Activated CD8-positive, alpha-beta memory T cell treated with anti-CD3 and anti-CD28 coated beads, Interleukin-2, amount 10 ng/mL, durations not matched to agents 7 days and 5 days (primary cell): Measurements from ENCODE around the gene USP7. TPM values are rescaled to one million over a fixed set of nuclear protein-coding genes. Genes with fewer than 3 reads are reported as not detected.
"Not testable (repeated sequence)": the region's sequence is repeated elsewhere in the genome, so short reads cannot be mapped to it uniquely, and the experiment has no call there.

Experiments
- ATAC-seq: fragments of 150-1000 bp; cut with Tn5 transposase; one replicate; pipeline ENCODE4 v1.10.0; 2021; ENCODE audit warnings: moderate library complexity
- CTCF ChIA-PET: fragments of 350-600 bp; sonication (Branson Sonifier 250); formaldehyde crosslinking; loops from one replicate; lab custom pipeline; 2021; ENCODE audit warnings: antibody characterized with exemption; lab: Charles Lee
- DNase-seq: peaks from one replicate; pipeline ENCODE4 v3.0.0-alpha.2; 2020
- H3K27ac Mint-ChIP-seq: one replicate; pipeline ENCODE4 v1.8.0; 2021; ENCODE audit warnings: mild to moderate bottlenecking, mixed read lengths
- H3K27me3 Mint-ChIP-seq: one replicate; pipeline ENCODE4 v1.8.0; 2021; ENCODE audit warnings: mixed read lengths
- H3K36me3 Mint-ChIP-seq: one replicate; pipeline ENCODE4 v1.8.0; 2021; ENCODE audit warnings: mild to moderate bottlenecking, mixed read lengths
- H3K4me1 Mint-ChIP-seq: one replicate; pipeline ENCODE4 v1.8.0; 2021; ENCODE audit warnings: mixed read lengths
- H3K4me3 Mint-ChIP-seq: one replicate; pipeline ENCODE4 v1.8.0; 2021; ENCODE audit warnings: mild to moderate bottlenecking, moderate library complexity, mixed read lengths
- H3K9me3 Mint-ChIP-seq: one replicate; pipeline ENCODE4 v1.8.0; 2022; ENCODE audit warnings: low read depth, mixed read lengths
- total RNA-seq, 2 experiments: library from RNA; stranded (reverse); gene quantifications; one replicate each; pipeline ENCODE4 v1.2.3, GENCODE V29; 2021

USP7 gene
- total RNA-seq, 2 experiments from 2014 or later: 159 to 179 TPM

DNA sequence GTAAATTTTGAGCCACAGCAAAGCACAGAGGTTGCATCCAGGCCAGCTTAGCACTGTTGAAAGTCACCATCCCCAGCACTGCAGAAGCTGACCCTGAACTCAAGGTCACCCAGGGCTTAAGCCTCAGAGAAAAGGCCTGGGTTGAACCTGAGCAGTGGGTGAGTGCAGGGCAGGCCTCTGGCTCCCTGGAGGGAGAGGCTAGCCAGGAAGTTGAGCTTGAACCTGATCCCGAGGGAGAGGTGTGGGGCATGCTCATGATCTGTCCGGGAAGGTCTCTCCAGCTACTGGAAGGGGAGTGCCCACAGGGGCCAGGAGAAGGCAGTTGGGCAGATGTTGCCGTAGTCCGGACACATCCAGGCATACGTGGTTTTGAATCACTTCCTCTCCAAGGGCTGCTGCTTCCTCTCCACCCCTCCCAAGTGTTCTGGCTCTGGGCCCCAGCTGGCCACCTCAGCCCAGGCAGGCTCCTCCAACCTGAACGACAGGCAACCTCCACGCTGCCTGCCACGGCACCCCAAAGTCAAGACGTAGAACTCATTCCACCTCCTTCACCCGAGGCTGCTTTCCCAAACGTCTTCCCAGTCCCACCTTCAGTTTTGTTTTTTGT is 113.3 kb downstream of the USP7 start:
- Mint-ChIP-seq H3K4me1 (peaks cover 39% of the 10 kb centered on the region), H3K27me3 (no peaks in the 10 kb centered on the region), H3K9me3 (no peaks in the 10 kb centered on the region), H3K27ac (peak overlapping the region; percentile 71), H3K4me3 (no peak overlapping the region), H3K36me3 (peaks cover 34% of the 10 kb centered on the region)
- CTCF ChIA-PET: interaction anchor here (1.6 to 2.0 kb wide), 2 partner anchors 20 to 34 kb away, joined by 4 read pairs; no protein-coding TSS in a partner anchor
- ATAC-seq: peak; percentile 34
- peak; percentile 40 for DNase-seq

DNA sequence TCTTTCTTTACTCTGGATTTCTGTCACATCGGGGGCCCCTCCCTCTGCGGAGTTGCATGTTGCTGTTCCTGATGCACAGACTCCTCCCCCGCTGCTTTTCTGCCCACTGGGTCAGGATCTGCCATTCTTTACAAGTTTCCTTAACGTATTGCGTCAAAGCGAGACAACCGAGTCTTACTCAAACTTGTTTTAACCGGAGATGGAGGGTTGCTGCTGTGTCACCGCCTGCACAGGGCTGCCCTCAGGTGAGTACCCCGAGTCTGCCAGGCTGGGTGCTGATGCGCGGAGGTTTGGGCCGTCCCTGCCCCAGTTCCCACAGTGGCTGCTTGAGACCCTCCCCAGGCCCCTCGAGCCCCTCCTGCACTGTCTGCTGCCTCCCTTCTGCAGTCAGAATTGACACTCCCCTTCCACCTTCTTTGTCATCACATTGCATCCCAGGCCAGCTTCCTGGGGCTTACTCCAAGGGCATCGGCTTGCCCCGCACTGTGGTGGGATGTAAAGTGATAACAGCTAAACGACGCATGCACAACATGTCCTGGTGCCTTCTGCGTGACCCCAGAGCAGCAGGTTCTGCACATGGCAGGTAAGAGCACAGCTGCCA is 114.2 kb downstream of the USP7 start:
- ATAC-seq (no peak), DNase-seq (peak; percentile 39)
- Mint-ChIP-seq H3K4me3 (no peak overlapping the region), H3K9me3 (no peaks in the 10 kb centered on the region), H3K27ac (peak overlapping the region; percentile 71), H3K4me1 (peaks cover 33% of the 10 kb centered on the region), H3K27me3 (no peaks in the 10 kb centered on the region), H3K36me3 (peaks cover 29% of the 10 kb centered on the region)
- CTCF ChIA-PET: interaction anchor here (1.6 kb wide), 1 partner anchor 21 kb away, joined by 4 read pairs; no protein-coding TSS in a partner anchor

DNA sequence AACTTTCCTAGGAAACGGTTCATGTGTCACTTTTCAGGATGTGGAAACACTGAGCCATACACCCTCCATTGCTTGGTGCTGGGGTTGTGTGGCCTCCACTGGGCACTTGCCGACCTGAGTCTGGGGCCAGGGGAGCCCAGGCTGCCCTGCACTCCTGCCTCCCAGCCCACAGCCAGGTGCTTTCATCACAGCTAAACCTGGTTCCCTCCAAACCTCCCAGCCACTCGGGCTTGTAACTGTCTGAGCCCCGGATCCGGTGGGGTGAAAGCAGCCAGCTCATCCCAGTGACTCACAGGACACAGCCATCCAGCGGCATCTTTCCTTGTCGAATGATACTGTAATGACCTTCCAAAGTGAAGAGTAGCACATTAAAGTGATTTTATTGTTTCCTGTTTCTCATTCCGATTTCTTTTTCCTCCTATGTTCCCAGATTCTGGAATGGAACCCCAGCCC is 114.7 kb downstream of the USP7 start:
- CTCF ChIA-PET: no interaction called here
- H3K27ac Mint-ChIP-seq: peak overlapping the region; percentile 35
- H3K4me1 Mint-ChIP-seq: peaks cover 28% of the 10 kb centered on the region

DNA sequence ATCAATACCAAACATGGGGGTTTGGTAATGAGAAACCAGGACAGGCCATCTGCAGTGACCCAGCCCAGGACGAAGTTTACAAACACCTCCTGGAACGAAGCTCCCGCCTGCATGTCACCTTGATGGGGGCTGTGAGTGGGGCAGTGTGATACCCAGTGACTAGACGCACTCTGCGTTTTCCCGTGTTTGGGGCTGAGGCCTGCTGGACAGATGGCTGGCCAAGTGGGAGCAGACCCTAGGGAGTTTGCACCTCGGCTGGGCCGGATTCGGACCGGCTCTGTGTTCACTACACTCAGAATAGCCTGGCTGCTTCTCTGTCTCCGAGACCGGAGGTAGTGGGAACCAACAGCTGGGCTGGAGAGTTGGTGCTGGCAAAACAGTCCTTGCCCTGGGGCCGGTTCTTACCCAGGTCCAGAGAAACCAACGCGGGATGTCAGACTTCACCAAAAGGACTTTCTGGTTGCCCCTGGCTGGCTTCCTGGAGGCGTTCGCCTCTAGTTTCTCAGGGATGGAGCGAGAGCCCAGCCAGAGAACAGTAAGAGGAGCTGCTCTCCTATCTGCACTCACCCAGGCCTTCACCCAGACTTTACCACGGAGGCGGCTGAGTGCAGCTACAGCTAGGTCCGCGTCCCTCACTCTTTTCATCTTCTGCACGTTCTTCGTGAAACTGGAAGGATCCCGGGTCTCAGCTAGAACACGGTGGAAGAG is 115.3 kb downstream of the USP7 start:
- no peaks in the 10 kb centered on the region for H3K27me3 Mint-ChIP-seq
- H3K4me1 Mint-ChIP-seq: peaks cover 23% of the 10 kb centered on the region
- CTCF ChIA-PET: no interaction called here
- ATAC-seq (no peak), DNase-seq (no peak)
- peaks cover 27% of the 10 kb centered on the region for H3K36me3 Mint-ChIP-seq
- H3K4me3 Mint-ChIP-seq: no peak overlapping the region
- no peak overlapping the region for H3K27ac Mint-ChIP-seq
- H3K9me3 Mint-ChIP-seq: no peaks in the 10 kb centered on the region

More for the DNA sequence above, 114.7 kb downstream of the USP7 start:
- no peak for ATAC-seq
- Mint-ChIP-seq H3K36me3 (peaks cover 29% of the 10 kb centered on the region), H3K9me3 (no peaks in the 10 kb centered on the region), H3K4me3 (no peak overlapping the region), H3K27me3 (no peaks in the 10 kb centered on the region)
- no peak for DNase-seq

DNA sequence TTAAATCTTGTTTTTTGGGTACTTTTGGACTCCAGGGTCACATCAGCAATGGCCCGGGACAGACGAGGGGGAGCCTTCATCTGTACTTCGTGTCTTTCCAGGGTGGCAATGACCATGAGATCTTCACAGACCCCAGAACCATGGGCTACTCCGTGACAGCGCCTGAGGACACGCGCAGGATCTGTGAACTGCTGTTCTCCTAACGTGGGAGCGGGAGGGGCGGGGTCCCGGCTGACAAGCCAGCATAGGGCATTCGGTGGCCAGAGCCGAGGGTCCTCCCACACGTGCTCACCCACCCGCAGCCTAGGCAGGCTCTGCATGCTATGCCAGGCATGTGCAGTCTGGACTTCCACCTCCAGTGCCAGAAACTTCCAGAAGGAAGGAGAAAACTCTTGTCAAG is 116.1 kb downstream of the USP7 start:
- no peaks in the 10 kb centered on the region for H3K27me3 Mint-ChIP-seq
- H3K4me3 Mint-ChIP-seq: no peak overlapping the region
- CTCF ChIA-PET: no interaction called here
- ATAC-seq (no peak), DNase-seq (no peak)
- H3K4me1 Mint-ChIP-seq: peaks cover 18% of the 10 kb centered on the region
- no peak overlapping the region for H3K27ac Mint-ChIP-seq
- peaks cover 21% of the 10 kb centered on the region for H3K36me3 Mint-ChIP-seq
- no peaks in the 10 kb centered on the region for H3K9me3 Mint-ChIP-seq

DNA sequence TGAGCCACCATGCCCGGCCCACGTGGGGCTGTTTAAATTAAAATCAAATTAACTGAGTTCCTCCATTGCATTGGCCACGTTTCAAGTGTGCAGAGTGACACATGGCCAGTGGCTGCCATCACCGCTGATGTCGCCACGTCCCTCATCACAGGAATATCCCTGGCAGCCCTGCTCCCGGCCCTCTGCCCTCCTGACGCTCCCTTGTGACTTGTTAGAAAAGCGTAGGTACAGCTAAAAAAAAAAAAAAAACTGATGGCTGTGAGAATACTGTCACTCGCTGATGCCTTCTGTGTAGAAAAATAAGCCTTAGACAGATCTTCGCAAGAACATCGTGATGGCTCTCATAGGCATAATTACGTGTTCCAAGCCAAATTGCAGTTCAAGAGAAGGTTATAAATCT is 116.6 kb downstream of the USP7 start:
- ATAC-seq: no peak
- Mint-ChIP-seq H3K27ac (no peak overlapping the region), H3K36me3 (peaks cover 20% of the 10 kb centered on the region), H3K4me1 (peaks cover 18% of the 10 kb centered on the region), H3K27me3 (no peaks in the 10 kb centered on the region), H3K4me3 (no peak overlapping the region), H3K9me3 (no peaks in the 10 kb centered on the region)
- DNase-seq: no peak
- CTCF ChIA-PET: no interaction called here

DNA sequence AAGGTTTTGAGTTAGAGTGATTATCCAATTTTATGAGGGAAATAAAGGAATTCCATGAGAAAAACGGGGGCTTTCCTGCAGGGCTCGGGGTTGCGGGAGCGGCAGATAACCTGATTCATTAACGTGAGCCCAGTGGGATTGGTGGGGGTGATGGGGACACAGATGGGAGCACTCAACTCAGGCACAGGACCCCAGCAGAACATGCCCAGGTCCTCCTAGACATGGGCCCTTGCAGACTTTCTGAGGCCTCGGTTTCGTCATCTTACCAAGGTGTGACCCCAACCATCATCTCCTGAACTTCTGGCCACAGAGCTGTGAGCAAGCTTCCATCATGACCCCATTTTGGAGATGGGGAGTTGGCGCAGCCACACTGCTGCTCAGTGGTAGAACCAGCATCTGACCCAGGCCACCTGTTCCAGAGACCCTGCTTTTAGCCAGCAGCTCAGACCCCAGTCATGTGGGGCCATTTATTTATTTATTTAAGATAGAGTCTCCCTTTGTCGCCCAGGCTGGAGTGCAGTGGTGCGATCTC is 117.2 kb downstream of the USP7 start:
- peaks cover 19% of the 10 kb centered on the region for H3K36me3 Mint-ChIP-seq
- H3K27me3 Mint-ChIP-seq: no peaks in the 10 kb centered on the region
- CTCF ChIA-PET: no interaction called here
- no peaks in the 10 kb centered on the region for H3K9me3 Mint-ChIP-seq
- no peak for ATAC-seq
- no peak overlapping the region for H3K4me3 Mint-ChIP-seq
- H3K27ac Mint-ChIP-seq: no peak overlapping the region
- no peak for DNase-seq
- H3K4me1 Mint-ChIP-seq: peaks cover 15% of the 10 kb centered on the region

DNA sequence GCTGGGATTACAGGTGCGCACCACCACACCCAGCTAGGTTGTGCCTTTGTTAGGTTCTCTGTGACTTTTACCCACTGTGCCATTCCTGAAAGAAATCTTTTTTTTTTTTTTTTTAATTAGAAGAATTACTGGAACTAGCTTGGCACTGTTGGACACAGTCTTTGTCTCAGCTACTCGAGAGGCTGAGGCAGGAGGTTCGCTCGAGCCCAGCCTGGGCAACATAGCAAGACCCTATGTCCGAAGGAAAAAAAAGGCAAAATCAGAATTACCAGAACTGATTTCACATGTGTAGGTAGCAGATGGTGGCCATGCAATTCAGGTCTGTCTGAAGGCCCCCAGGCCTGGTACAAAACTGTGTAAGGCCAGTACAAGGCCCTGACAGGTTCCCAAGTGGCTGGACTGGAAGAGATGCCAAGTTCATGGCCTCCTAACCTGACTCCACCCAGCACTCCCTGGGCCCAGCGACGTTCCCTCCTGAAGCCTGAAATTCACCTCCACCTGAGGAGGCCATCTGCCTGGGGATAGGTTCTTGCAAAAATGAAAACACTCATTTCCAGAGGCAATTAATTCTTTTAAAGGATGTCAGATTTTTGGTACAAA is 117.9 kb downstream of the USP7 start:
- Mint-ChIP-seq H3K36me3 (peaks cover 16% of the 10 kb centered on the region), H3K4me1 (peaks cover 12% of the 10 kb centered on the region), H3K4me3 (no peak overlapping the region), H3K27ac (no peak overlapping the region), H3K9me3 (no peaks in the 10 kb centered on the region), H3K27me3 (no peaks in the 10 kb centered on the region)
- ATAC-seq (no peak), DNase-seq (no peak)
- CTCF ChIA-PET: interaction anchor here (0.7 kb wide), 1 partner anchor 54 kb away, joined by 3 read pairs; no protein-coding TSS in a partner anchor

DNA sequence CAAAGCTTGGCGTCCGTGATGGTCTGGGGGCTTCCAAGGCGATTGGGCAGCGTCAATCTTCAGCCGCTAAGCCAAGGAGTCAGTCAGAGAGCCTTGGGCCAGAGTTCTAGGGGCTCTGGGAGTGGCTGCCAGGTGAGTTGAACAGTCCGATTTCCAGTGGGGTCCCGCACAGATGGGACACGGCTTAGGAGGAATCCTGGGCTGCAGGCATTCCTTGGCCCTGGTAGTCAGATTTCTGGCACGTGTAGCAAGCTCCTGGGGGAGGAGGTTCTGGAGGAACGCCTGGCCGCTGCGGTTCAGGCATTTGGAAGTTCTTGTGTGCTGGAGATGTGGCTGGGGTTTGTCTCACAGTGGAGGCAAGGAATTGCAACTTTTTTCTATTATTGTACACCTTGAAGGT is 120.4 kb downstream of the USP7 start:
- H3K36me3 Mint-ChIP-seq, ATAC-seq, H3K4me3 Mint-ChIP-seq, H3K4me1 Mint-ChIP-seq, H3K9me3 Mint-ChIP-seq, CTCF ChIA-PET, H3K27me3 Mint-ChIP-seq, H3K27ac Mint-ChIP-seq, DNase-seq: not testable (repeated sequence)

Other genes starting within 250 kb of the USP7 start
- gene TMEM186, start 166.3 kb downstream of the USP7 start, total RNA-seq: 10 to 100 TPM; 14.0 to 16.1 TPM
- 10 to 100 TPM; 36.4 to 47.1 TPM for gene PMM2, start 166.1 kb downstream of the USP7 start, total RNA-seq
- gene CARHSP1, start 94.9 kb downstream of the USP7 start, total RNA-seq: 100 to 1,000 TPM; 142 to 176 TPM
- not detected for gene LITAFD, start 81.6 kb downstream of the USP7 start, total RNA-seq
- gene HAPSTR1, start 127.7 kb upstream of the USP7 start, total RNA-seq: 10 to 100 TPM; 52.3 to 63.8 TPM